ENCODE data around the gene QRICH2.
A peak's percentile ranks its signal among the peaks of the same experiment; 100 is the strongest.
"Not testable (repeated sequence)": the region's sequence is repeated elsewhere in the genome, so short reads cannot be mapped to it uniquely, and the experiment has no call there.

Gene QRICH2

DNA sequence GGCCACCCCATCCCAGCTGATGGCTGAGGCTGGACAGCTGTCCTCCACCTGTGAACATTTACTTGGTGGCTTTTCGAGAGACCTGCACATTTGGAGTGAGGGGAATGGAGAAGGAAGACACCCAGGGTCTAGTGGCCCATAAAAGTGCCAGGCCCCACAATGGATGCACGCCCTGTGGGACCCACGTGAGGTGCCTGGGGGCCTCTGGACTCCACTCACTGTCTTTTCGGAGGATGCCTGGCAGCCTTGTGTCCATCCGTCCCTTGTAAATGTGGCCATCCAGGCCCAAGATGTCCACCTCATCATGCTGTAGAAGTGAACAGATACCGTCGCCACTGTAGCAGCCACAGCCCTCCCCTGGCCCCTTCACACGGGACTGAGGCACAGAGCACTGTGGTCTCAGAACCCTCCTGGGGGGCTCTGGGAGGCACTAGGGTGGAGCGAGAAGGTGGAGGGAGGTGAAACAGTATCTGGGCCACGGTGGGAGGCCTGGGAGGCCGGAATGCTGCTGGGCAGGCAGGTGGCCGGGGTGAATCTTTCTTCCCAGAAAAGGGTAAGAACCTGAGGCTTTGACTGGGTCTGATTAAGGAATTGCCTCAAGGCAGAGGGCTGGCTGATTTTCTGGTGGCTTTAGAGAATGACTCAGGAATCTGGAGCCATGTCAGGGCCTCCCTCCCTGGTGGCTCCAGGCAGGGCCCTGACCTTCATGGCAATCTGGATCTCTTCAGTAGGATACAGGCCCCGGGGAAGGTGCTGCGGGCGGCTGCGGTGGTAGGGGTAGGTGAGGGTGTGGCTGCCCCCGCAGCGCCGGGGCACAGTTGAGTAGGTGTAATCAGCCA, 31.4 kb downstream of the QRICH2 start:
- DNase-seq = no peak

DNA sequence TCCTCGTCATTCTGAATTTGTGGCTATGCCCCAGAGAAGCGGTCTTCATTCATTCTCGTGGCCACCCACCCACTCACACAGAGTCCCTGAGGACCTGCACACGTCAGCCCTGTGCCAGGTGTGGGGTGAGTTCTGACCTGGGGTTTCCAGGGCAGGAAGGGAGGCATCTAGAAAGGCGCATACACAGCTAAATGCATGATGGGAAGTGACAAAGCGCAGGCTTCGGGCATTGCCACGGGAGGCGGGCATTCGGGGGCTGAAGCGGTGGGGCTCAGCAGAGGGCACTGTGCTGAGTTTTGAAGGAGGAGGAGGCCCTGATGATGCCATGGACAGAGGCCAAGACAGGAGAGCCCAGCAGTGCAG, 32.0 kb downstream of the QRICH2 start:
- DNase-seq = no peak

DNA sequence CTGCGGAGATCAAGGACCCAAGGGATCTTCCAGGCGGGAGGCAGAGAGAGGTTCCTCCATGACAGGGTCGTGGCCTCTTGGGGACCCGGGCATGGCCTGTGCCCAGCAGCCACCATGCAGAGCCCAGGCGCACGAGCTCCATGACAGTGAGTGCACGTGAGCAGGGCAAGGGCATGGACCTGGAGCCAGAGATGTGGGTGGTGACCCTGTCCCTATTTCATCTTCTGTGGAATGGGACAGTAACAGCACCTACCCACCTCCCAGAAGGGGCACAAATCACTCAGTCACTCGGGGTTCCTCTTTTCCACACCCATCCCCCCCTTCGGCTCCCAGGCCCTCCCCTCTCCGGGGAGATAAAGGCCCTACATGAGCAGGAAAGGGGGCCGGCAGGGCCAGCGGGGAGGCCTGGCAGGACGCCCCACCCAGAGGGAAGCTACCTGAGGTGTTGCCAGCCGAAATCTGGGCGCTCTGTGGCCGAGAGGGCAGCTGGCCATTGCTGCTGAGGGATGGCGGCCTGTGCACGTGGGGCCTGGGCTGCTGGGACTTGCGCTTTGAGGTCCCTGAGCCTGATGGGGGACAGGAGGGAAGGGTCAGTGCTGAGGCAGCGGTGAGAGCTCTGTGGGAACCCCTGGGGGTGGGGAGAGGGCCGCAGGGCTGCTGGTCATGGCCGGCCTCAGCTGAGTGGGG, 32.6 kb downstream of the QRICH2 start:
- no peak for DNase-seq

- DNase-seq = no peak
Measured at GRCh38 chr17:76274112-76274956, 33.7 kb downstream of the QRICH2 start.

GRCh38 chr17:76273445-76274111, 34.5 kb downstream of the QRICH2 start:
- no peak for DNase-seq

DNA sequence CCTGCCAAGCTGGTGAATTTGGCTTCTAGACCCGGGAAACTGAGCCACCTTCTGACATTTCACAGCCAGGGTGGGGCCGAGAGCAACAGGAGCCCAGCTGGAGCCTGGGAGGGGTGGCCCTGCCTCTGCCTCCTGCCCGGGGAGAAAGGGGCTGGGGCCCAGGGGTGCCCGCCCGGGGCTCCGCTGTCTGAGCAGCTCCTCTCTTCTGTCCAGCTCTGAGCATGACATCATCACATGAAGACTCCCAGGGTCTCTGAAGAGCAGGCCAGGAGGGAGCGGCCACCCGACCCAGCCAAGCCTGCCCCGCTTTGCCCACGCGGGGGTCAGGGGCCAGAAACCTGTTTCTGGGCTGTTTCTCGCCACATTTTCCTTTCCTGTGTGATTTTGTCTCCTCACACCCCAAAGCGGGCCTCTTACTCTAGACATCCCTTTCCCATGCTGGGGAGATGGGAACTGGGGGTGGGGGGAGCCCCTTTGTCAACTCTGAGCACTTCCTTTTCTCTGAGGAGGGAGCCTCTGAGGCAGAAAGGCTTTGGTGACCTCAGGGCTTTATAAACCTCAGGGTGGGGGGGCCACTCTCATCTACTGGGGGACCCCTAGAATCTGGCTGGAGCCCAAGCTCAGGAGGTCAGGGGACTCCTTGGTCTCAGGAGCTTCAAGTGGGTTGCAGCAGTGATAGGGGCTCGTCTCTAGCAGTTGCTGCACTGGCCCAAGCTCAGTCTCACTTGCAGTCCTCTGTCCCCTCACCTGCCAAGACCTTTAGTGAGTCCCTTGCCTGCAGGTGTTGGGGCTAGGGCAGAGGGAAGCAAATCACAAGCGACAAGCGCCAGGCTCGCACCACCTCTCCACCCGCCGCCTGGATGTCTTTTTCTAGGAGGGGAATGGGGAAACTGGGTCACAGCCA, 35.3 kb downstream of the QRICH2 start:
- DNase-seq = no peak

DNA sequence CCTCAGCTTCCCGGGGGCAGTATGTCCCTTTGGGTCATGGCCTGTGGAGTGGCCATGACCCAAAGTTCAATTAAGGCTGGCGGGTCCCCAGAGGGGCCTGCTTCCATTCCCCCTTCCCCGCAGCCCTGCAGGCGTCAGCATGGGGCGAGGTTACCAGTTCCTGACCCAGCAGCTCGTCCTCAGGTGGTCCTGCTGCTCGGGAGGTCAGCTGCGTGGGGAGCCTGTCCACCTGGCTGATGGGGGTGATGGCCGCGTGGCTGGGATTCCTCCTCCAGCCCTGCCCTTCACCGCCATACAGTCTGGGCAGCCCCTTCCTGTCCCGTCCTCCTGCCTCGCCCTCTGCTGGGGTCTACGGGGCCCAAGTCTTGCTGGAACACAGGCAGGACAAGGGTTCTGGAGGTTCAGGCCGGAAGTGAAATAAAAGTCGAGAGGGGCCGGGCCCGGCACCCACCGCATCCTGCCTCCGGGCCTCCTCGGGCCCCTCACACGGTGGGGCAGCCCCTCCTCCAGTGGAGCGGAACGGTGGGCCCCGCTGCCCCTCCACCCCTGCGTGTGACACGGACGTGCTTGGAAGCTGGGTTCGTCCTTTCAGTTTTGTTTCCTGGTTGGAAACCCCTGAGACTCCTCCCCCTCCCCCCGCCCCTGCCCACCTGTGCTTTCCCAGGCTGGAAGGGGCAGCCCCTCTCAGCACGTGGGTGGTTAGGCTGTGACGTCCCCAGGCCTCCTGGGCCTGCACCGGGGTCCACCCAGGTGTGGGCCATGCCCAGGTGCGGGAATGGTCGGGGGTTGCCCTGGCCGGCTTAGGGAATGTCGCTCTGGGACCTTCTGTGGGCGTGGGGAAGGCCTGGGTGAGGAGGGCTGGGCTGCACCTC, 36.2 kb downstream of the QRICH2 start:
- DNase-seq = peak; percentile 52

DNA sequence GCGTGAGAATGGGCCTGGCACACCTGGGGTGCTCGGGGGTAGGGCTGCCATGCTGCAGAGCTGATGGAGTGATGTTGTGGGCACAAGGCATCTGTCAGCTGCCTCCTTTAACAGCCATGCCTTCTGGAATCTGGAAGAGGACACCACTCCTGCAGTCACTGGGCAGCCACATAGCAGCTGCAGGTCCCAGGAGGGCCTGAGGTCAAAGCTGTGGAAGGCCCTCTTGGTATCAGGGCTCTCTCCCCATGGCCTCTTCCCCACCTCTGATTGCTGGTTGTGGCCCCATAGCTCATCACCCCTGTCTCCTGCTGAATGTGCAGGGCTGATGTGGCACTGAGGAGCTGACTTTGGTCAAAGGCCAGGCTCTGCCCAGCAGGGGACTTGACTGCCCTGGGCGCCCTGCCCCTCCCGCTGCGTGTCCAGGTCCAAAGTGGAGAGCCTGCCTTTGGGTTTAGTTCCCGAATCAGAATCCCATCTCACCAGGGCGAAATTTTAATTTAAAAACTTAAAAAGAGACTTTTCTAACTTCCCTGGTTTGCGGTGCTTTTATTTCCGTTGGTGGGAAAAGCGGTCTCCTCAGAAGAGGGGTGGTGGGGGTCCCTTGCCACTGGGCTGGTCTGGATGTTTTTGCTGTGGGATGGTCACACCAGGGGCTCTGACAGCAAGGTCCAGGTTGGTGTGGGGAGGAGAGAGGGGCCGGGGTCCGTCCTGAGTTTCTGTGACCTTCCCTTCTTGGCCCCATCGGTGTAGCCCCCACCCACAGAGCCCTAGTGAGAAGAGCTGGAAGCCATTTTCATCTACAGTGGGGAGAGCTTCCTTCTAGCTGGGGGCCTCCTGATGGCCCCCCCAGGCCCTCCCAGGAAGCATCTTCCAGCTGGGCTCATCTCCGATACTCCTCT, 37.1 kb downstream of the QRICH2 start:
- no peak for DNase-seq

DNA sequence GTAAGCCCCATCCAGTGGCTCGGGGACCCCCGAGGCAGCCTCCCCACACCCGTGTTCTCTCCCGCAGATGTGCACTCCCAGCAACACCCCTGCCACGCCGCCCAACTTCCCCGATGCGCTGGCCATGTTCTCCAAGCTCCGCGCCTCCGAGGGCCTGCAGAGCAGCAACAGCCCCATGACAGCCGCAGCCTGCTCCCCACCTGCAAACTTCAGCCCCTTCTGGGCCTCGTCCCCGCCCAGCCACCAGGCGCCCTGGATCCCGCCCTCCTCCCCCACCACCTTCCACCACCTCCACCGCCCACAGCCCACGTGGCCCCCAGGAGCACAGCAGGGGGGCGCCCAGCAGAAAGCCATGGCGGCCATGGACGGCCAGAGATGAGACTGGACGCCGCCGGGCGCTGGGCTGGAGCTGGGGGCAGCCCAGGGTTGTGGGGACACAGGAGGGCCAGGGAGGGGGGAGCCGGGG, 37.9 kb downstream of the QRICH2 start:
- no peak for DNase-seq

DNA sequence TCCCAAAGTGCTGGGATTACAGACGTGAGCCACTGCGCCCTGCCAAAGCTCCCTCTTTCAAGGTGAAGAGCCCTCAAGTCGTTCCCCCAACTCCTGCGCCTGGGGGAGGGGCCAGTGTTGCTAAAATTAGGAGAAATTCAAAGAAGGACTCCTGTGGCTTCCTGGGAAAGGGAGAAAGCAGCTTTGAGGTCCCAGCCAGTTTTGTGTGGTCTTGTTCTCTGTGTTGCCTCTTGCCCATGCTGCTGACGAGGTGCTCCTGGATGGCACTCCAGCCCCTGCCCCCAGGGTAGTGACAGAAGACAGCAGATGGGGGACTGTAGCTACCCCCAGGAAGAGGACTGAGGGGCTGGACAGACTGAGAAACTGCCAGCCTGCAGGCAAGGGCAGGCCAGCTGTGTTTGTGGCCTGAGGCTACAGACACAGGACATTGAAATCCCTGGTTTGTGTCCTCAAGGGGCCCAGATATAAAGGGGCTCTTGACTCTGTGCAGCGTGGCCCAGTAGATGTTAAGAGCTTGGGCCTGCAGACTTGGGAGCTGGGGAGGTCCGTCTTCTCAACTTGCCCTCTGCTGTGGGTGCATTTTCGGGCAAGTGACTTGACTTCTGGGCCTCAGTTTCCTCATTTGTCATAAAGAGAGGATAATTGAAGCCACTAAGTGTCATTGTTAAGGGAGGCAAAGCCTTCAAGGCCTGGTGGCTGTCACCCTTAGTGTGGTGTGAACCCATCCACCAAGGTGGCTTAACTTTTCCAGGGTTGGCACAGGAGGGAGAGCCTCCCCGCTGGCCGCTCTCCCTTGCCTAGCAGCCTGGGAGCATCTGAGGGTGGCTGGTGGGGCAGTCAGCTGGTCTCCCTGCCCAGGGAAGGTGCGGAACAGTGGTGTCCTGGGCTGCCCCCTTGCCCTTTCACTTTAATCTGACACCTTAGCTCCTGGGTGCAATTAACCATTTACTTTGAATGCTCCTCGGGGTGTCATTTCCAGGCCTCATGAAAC, 38.8 kb downstream of the QRICH2 start:
- DNase-seq = no peak

- DNase-seq = peak; percentile 69
Measured at GRCh38 chr17:76268015-76268749, 39.9 kb downstream of the QRICH2 start.

DNA sequence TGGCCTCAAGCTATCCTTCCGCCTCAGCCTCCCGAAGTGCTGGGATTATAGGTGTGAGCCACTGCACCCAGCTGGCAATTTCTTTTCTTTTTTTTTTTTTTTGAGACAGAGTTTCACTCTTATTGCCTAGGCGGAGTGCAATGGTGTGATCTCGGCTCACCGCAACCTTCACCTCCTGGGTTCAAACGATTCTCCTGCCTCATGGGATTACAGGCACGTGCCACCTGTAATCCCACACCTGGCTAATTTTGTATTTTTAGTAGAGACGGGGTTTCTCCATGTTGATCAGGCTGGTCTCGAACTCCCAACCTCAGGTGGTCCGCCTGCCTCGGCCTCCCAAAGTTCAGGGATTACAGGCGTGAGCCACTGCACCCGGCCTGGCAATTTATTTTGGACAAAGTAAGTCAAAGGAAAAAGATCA, 40.5 kb downstream of the QRICH2 start:
- DNase-seq = not testable (repeated sequence)

GRCh38 chr17:76267051-76267576, 41.0 kb downstream of the QRICH2 start:
- DNase-seq = no peak

GRCh38 chr17:76266244-76266938, 41.7 kb downstream of the QRICH2 start:
- no peak for DNase-seq

GRCh38 chr17:76265624-76266243, 42.3 kb downstream of the QRICH2 start:
- DNase-seq = peak; percentile 48
